ENCODE data around the gene SLC14A1. TPM values are rescaled to one million over a fixed set of nuclear protein-coding genes. Genes with fewer than 3 reads are reported as not detected.

SLC14A1 gene
- total and polyA plus RNA-seq, 2 of the 4 experiments (the other 2 are of a cell fraction), result 20.5 to 31.9 TPM

GRCh38 chr18:45724601-45725000 lies 620 bp downstream of the SLC14A1 start:
- DNase-seq (no peak), ATAC-seq (ENCODE audit: low read depth) (no peak)
- 0 out of 2 replicates have a peak, but pooled peaks cover 10% of the 10 kb centered on the region for H3K9me1 ChIP-seq (ENCODE audit: insufficient read depth, low read length)
- peak overlapping the region; percentile 67 for H2AK9ac ChIP-seq (replicated peaks; ENCODE audit: low read depth, low read length, poor library complexity)
- intact Hi-C loops (cut with micrococcal nuclease) (no loop called here), in situ Hi-C loops (cut with MboI; ENCODE audit: low sequenced_read_pairs) (no loop called here), dilution Hi-C loops (cut with HindIII; ENCODE audit: low sequenced_read_pairs, unreplicated experiment) (no loop called here)
- H3K23ac ChIP-seq (ENCODE audit: low read depth, low read length), result peak overlapping the region; percentile 88; the same call in 1 of the 2 replicates
- TF ChIP-seq FOS (IDR thresholded peaks at IDR 0.05; ENCODE audit: low read depth, low read length) (no peak), BHLHE40 (IDR thresholded peaks at IDR 0.05; ENCODE audit: low read depth, low read length) (no peak), CEBPB (IDR thresholded peaks at IDR 0.05; ENCODE audit: low read depth, low read length) (no peak), CHD1 (IDR thresholded peaks at IDR 0.05; ENCODE audit: low read depth, low read length) (no peak)
- WGBS, 2 experiments (ENCODE audit: extremely low coverage in 2 of 2, insufficient read length in 1 of 2), result 58% methylated on average over 4 of the region's 4 CpGs; no CpG with 5 or more reads in 1 of the 2 experiments
- peak overlapping the region; percentile 92 for H3K4ac ChIP-seq (ENCODE audit: low read depth, low read length)
- peak overlapping the region; percentile 21 to 84; a peak in 3 of 4 replicates for H4K8ac ChIP-seq (ENCODE audit: low read depth in 2 of 2, low read length in 2 of 2)
- no peaks in the 10 kb centered on the region for H4K20me1 ChIP-seq (ENCODE audit: insufficient read depth, low read length)
- peak overlapping the region; percentile 42; the same call in 1 of the 2 replicates for H3K18ac ChIP-seq (ENCODE audit: low read depth, low read length)
- peak overlapping the region; percentile 83; the same call in 1 of the 2 replicates for H2AK5ac ChIP-seq (ENCODE audit: low read depth, low read length)
- H2BK120ac ChIP-seq (ENCODE audit: low read depth, low read length), result peak overlapping the region; percentile 88
- peak overlapping the region; percentile 5; the same call in 1 of the 2 replicates for H3K4me3 ChIP-seq (ENCODE audit: insufficient read depth, low read depth, low read length)
- H2AFZ ChIP-seq (replicated peaks; ENCODE audit: low read length, poor library complexity), result no peak overlapping the region
- H2BK15ac ChIP-seq (ENCODE audit: low read depth, low read length), result peak overlapping the region; percentile 56; the same call in 2 of the 3 replicates
- H3K14ac ChIP-seq (replicated peaks; ENCODE audit: low read depth, low read length), result peak overlapping the region; percentile 86
- H3K27me3 ChIP-seq (ENCODE audit: control insufficient read depth, insufficient read depth, low read length), result no peaks in the 10 kb centered on the region
- no peak overlapping the region for H3K9ac ChIP-seq (ENCODE audit: low read depth, low read length)
- ChIA-PET CTCF (interaction anchor here (2.0 kb wide), 1 partner anchor 155 kb away, joined by 5 read pairs; no protein-coding TSS in a partner anchor), POLR2A (ENCODE audit: unreplicated experiment) (interaction anchor here (1.3 kb wide), 1 partner anchor 78 kb away, joined by 3 read pairs; no protein-coding TSS in a partner anchor)
- H3K4me1 ChIP-seq (ENCODE audit: control insufficient read depth, insufficient read depth, low read length), result peaks cover 12% of the 10 kb centered on the region
- H2BK5ac ChIP-seq (ENCODE audit: low read depth, low read length, poor library complexity, severe bottlenecking), result peak overlapping the region; percentile 21
- no peak overlapping the region for H3K27ac ChIP-seq (ENCODE audit: insufficient read depth, low read length)
- no peak overlapping the region for H3K56ac ChIP-seq (ENCODE audit: extremely low read depth, insufficient read depth, low read length)
- H3K36me3 ChIP-seq (ENCODE audit: control insufficient read depth, insufficient read depth, low read length), result no peaks in the 10 kb centered on the region
- no TSS peak for BruUV-seq (replicated peaks)
- H3K9me3 ChIP-seq (ENCODE audit: control insufficient read depth, insufficient read depth, low read length), result no peaks in the 10 kb centered on the region
- peak overlapping the region; percentile 69 for H4K91ac ChIP-seq (ENCODE audit: insufficient read depth, low read depth, low read length)
- peak overlapping the region; percentile 19; the same call in 1 of the 2 replicates for H4K5ac ChIP-seq (ENCODE audit: low read depth, low read length)
- peak overlapping the region; percentile 6; the same call in 1 of the 2 replicates for H3K4me2 ChIP-seq (ENCODE audit: low read depth, low read length)
- peaks cover 0 to 6% of the 10 kb centered on the region in 2 experiments; a peak in 1 of 4 replicates for H3K79me1 ChIP-seq (ENCODE audit: low read depth in 1 of 2, low read length in 2 of 2)
- peak overlapping the region; percentile 63 for H2BK20ac ChIP-seq (ENCODE audit: low read depth, low read length)
